Measurements from ENCODE around the gene POGK. TPM values are rescaled to one million over a fixed set of nuclear protein-coding genes. Genes with fewer than 3 reads are reported as not detected.
A peak's percentile ranks its signal among the peaks of the same experiment; 100 is the strongest.
"Not testable (repeated sequence)": the region's sequence is repeated elsewhere in the genome, so short reads cannot be mapped to it uniquely, and the experiment has no call there.

POGK gene
- total and polyA plus RNA-seq, 10 of the 15 experiments (the other 5 are each of a cell fraction or from before 2014, with no cell fraction given), result 5.3 to 34.6 (median 18.7) TPM

DNA sequence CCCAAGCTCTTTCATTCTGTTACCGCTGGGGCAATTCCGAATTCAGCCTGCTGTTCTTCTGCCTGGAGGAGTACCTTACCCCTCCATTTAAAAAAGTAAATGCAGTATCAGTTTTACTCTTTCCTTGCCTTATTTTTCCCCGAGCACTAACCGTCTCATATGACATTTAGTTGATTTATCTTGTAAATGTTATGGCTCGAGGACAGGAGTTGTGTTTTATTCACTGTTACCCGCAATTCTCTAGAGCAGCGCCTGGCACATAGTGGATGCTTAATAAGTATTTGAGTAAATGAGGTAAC is 37.2 kb downstream of the POGK start (continued):
- TF ChIP-seq, protein P1, sequence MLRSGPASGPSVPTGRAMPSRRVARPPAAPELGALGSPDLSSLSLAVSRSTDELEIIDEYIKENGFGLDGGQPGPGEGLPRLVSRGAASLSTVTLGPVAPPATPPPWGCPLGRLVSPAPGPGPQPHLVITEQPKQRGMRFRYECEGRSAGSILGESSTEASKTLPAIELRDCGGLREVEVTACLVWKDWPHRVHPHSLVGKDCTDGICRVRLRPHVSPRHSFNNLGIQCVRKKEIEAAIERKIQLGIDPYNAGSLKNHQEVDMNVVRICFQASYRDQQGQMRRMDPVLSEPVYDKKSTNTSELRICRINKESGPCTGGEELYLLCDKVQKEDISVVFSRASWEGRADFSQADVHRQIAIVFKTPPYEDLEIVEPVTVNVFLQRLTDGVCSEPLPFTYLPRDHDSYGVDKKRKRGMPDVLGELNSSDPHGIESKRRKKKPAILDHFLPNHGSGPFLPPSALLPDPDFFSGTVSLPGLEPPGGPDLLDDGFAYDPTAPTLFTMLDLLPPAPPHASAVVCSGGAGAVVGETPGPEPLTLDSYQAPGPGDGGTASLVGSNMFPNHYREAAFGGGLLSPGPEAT (IDR thresholded peaks at IDR 0.05; ENCODE audit: low read depth), result peak; percentile 18; the same call in 1 of the 2 replicates
- no peak for TF ChIP-seq SP1 (IDR thresholded peaks at IDR 0.05; ENCODE audit: low read depth, low read length)

DNA sequence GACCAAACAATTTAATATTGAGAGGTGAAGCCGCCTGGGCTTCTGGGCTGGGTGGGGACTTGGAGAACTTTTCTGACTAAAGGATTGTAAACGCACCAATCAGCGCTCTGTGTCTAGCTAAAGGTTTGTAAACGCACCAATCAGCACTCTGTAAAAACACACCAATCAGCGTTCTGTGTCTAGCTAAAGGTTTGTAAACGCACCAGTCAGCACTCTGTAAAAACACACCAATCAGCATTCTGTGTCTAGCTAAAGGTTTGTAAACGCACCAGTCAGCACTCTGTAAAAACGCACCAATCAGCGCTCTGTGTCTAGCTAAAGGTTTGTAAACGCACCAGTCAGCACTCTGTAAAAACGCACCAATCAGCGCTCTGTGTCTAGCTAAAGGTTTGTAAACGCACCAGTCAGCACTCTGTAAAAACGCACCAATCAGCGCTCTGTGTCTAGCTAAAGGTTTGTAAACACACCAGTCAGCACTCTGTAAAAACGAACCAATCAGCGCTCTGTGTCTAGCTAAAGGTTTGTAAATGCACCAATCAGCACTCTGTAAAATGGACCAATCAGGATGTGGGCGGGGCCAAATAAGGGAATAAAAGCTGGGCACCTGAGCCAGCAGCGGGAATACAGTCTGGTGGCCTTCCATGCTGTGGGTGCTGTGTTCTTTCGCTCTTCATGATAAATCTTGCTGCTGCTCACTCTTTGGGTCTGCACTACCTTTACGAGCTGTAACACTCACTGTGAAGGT is 39.1 kb downstream of the POGK start:
- H3K27me3 ChIP-seq (replicated peaks in 1 of 2; ENCODE audit: control insufficient read depth in 2 of 2, insufficient read depth in 2 of 2, low read length in 1 of 2); H3K4me2 ChIP-seq (ENCODE audit: control insufficient read depth, insufficient read depth); intact Hi-C loops (cut with micrococcal nuclease; ENCODE audit: unreplicated experiment); BruUV-seq (replicated peaks); ATAC-seq; POLR2A ChIA-PET; H2AFZ ChIP-seq (ENCODE audit: control insufficient read depth, low read depth, low read length); H3K4me3 ChIP-seq; in situ Hi-C loops (cut with MboI); H3K9me3 ChIP-seq (replicated peaks; ENCODE audit: control insufficient read depth, insufficient read depth, low read length); FAIRE-seq; H3K4me1 ChIP-seq (ENCODE audit: control insufficient read depth, insufficient read depth, low read length); H4K20me1 ChIP-seq (ENCODE audit: control insufficient read depth, insufficient read depth); H3K36me3 ChIP-seq (ENCODE audit: control insufficient read depth in 2 of 2, insufficient read depth in 2 of 2, low read length in 1 of 2); H3K27ac ChIP-seq (ENCODE audit: control insufficient read depth, insufficient read depth); H3K9ac ChIP-seq (ENCODE audit: control insufficient read depth, insufficient read depth, low read length); DNase-seq (ENCODE audit: low read depth, low spot score): not testable (repeated sequence)
- 93% methylated on average over 21 of the region's 21 CpGs for WGBS (ENCODE audit: insufficient coverage, insufficient replicate concordance, low lambda C conversion rate, missing lambda C conversion rate)
- 0 out of 2 replicates have a peak, but pooled peaks have one; percentile 7 for TF ChIP-seq NFYB (IDR thresholded peaks at IDR 0.05; ENCODE audit: insufficient read depth, low read depth, low read length)
- H3K79me2 ChIP-seq (ENCODE audit: control insufficient read depth, insufficient read depth, low read length), result peaks cover 25% of the 10 kb centered on the region
- ChIA-PET RAD21 (ENCODE audit: unreplicated experiment) (interaction anchor here (0.7 to 1.2 kb wide), 3 partner anchors 31 to 275 kb away, joined by 3 to 4 read pairs (median 3); no protein-coding TSS in a partner anchor), SMC1A (ENCODE audit: uncharacterized antibody, unreplicated experiment) (interaction anchor here (1.1 kb wide), 1 partner anchor 181 kb away, joined by 4 read pairs; no protein-coding TSS in a partner anchor), CTCF (interaction anchor here (0.9 kb wide), 1 partner anchor 181 kb away, joined by 3 read pairs; no protein-coding TSS in a partner anchor)
